GM18499 (cell line): ENCODE measurements around the gene RECK.

ENCODE experiments used
- ATAC-seq: cut with Tn5 transposase; IDR thresholded peaks from one replicate; pipeline ENCODE4 v1.9.1; 2021; ENCODE audit warnings: moderate number of reproducible peaks; ENCODE audit not compliant: insufficient read depth, unreplicated experiment

Gene RECK

DNA sequence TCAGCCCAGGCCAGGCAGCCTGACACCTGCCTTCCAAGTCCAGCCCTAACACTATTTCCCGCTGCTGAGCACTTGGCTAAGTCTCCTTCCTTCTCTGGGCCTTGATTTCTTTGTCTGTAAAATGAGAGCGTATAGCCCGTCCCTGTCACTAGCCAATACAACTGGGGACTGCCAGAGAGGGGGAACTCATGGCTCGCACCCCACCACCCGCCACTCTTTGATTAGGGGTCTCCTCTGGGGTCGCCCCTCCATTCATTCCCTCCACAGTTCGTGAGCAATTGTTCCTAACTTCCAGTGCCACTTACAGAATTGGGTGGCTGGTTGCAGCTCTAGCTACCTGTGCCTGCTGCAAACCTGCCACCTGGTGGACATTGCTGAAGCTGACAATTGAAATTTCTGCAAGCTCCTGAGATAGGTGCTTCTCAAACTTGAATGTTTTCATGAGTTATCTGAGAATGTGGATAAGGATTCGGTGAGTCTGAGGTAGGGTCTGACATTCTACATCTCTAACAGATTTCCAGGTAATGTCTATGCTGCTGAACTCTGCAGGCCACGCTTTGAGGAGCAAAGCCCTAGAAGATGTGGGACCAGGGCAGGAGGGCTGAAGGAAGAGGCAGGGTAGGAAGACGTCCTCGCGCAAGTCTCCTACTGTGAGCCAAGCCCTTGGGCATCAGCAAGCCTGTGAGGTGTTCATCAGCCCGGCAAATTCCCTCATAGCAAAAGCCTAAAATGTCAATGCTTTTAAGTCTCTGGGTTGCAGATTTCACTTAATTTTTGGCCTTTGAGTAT lies 13.3 kb upstream of the RECK start:
- no peak for ATAC-seq

DNA sequence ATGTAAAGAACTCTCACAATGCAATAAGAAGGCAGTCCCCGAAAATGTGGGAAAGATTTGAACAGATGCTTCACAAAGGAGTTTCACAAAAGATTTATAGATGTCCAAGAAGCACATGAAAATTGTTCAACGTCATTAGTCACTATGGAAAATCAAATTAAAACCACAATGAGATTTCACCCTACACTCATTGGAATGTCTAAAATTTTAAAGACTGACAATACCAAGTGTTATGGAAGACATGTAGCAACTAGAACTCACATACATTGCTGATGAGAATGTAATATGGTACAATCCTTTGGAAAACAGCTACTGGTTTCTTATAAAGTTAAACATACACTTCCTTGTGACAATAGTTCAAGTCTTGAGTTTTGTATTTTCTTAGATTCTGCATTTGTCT lies 11.0 kb upstream of the RECK start:
- ATAC-seq: no peak

DNA sequence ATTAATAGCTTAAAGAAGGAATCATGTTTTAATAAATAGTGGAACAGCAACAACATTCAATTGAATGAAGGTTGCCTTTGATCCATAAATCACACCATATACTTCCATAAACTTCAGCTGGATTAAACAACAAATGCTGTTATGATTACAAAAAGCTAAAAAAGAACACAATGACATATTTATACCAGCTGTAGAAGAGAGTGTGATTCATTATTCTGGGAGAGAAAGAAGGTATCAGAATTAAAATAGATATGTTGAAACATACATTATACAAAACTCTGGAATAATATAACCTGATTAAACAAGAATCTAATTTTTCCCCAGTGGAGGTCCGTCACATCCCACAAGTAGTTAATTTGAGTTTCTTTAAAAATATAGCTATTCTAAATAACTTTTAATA lies 7.5 kb upstream of the RECK start:
- ATAC-seq: no peak

DNA sequence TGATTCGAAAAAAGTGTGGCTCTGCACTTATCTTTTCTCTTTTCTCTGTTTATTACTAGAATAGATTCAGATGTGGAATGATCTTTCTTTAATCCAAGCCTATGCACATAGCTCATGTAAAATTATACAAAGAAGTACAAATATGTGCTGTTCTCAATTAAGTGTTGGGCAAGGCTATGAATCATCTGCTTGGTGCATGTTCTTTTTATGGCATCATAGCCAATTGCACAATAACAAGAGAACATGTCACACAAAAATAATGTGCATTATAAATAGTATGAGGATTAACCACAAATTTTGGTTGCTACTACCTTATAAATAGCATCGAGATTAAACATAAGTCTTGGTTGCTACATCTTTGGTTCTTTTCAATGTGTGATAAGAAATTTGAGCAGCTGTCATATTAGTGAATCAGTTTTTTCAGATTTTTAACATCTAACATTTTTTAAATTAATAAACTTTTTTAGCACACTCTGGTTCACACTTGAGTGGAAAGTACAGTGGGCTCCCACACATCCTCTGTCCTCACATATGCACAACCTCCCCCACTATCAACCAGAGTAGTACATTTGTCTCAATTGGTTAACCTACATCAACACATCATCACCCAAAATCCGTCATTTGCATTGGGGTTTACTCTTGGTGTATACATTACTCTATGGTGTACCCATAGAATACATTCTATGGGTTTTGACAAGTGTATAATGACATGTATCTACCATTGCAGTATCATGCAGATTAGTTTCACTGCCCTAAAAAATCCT lies 6.8 kb upstream of the RECK start:
- ATAC-seq: no peak

DNA sequence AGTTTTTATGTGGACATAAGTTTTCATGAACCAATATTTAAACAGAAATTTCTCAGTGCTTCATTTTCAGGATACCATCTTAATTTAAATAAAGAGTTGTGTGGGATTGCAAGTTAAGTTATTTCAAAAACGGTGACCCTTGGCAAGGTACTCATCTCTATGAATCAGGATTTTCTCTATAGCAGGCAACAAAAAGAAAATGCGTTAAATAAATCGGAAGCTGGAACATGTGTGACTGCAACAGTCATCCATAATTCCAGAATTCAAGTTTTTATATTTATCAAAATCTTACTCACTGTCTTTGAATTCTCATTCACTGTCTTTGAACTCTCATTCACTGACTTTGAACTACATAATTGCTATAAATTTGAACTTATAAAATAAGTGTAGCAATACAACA lies 5.8 kb upstream of the RECK start:
- ATAC-seq: no peak

DNA sequence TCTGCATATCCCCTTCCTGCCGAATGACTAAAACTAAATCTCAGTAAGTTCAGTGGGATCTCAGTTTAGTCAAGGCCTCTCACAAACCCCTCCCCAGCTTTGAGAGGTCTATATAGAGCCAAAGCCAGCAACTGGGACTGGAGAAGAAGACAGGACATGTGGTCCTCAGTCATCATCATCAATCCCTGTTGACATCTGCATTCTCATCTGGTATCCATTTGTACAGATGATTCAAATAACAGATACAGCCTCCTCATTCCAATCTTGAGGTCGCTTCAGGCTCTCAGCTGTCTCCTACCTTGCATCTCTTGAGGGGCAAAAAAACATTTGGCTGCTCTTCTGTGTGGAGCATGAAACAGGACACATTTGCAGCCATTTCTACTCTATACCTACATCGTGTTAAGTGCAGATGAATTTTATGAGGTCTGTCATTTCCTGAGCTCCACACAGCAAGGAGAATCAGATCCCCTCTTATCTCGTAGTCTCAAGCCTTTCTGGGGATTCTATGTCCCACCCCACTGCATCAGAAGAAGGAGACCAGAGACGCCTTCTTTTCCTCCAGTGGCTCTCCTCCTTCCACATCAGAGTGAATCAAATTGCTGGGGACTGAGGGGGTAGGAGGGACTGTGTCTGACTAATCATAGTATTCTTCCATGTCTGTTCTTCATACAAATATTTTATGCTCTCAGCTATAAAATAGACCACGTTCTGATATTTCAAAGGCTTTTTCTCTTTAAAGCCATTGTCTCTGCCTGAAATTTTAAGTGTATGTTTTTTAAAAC lies 4.7 kb upstream of the RECK start:
- no peak for ATAC-seq

DNA sequence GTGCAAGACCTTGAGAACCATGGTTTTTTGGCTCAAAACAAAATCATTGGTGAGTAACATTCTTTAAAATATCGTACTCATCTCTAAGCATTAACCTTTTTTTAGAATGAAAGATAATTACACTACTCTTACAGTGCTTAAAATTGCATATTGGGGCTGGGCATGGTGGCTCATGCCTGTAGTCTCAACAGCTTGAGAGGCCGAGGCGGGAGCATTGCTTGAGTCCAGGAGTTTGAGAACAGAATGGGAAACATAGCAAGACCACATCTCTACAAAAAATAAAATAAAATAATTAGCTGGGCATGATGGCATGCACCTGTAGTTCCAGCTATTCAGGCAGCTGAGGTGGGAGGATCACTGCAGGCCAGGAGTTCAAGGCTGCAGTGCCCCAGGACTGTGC lies 2.9 kb upstream of the RECK start:
- ATAC-seq: no peak

DNA sequence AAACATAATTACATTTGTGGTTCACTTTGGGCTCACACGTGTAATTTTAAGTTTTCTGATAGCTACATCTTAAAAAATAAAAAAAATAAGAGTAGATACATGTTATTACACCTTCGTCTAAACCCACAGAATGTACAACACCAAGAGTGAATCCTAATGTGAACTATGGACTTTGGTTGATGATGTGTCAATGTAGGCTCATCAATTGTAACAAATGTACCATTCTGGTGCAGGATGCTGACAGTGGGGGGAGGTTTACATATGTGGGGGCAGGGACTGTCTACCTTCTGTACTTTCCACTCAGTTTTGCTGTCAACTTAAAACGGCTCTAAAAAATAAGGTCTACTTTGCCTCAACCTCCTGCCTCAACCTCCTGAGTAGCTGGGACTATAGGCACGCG lies 2.5 kb upstream of the RECK start:
- no peak for ATAC-seq

DNA sequence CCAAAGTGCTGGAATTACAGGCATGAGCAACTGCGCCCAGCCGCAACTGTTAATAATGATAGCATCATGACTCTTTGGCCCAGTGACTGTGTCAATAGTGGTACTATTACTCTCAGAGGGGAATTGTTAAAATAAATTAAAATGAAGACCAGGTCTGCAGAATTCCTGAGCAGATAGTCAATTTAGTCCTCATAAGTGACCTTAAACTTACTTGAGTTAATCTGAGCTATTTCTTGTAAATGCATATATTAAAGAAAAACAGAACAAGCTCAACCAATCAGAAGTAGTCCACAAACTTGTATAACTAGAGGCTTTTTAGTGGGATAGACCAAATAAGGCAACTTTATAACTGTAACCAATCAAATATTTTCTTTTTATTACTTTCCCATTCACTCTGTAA lies 1.7 kb upstream of the RECK start:
- ATAC-seq: no peak

DNA sequence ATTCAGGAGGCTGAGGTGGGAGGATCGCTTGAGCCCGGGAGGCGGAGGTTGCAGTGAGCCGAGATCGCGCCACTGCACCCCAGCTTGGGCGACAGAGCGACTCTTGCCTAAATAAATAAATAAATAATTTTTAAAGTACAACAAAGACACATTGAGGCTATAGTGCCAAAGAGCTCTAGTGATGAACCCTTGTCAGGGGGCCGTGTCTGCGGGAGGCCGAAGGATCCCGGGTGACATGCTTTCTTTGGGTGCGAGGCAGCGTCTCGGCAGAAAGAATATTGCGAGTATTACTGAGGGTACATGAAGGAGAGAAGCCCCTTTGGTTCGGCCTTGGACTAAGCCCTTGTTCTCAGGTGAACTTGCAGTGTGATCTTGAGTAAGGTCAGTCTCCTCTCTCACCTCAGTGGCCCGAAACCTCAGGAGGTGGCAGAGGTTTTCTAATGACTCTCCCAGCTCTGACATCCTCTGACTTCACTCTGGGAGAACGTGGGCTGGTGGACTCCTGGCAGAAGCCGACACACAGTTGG lies 397 bp upstream of the RECK start:
- ATAC-seq: no peak

DNA sequence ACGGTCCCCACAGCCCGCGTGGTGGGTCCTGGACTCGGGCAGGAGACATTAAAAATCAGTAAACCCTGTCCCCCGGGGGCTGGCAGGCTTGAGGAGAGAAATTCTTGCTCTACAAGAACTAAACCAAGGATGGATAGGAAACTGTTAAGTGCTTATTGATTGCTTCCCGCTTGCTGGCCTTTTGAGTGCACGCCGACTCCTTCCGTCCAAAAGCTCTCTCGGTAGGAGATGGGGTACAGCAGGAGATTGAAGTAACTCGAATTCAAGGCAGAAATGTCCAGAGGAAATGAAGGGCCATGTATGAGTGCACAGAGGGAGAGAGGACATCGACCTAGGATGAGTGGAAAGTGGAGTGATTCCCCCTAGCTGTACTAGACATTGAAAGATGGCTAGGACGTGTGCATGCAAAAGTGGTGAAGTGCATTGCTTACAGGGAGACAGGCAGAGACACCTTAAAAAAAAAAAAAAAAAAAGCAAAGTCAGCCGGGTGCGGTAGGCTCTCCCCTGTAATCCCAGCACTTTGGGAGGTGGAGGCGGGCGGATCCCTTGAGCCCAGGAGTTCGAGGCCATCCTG lies 923 bp downstream of the RECK start:
- no peak for ATAC-seq

DNA sequence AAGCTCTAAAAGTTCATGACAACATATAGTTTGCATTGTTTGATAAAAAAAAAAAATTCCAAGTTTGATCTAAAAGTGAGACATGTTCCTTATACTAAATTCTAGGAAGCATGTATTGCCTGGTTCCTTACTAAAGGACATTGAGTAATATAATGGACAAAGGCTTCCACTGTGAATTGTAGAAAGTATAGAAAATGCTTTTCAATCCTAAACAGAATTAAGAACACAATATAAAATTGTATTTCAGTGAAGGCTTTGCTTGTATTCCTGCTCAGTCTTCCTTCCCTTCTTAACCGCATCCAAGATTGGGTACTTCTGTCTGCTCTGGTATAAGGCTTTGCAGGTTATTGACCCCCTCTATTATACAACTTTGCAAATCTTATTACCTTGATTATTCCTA lies 2.4 kb downstream of the RECK start:
- ATAC-seq: no peak

DNA sequence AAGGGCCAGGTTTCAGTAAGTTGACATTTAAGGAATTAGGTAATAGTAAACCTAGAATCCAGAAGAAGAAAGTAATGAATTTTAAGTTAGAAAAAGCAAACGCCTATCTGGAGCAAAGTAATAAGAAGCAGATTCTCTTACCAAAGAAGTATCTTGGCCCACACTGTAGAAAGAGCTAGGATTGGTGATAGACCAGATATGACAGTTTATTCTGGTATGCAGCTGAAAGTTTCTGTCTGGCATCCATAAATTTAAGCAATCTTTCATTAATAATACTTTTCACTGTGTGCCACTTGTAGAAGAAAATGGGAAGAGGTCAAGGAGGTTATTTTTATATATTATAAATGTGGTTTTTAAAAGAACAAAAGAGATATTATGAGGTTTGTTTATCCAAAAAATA lies 3.0 kb downstream of the RECK start:
- ATAC-seq: no peak

DNA sequence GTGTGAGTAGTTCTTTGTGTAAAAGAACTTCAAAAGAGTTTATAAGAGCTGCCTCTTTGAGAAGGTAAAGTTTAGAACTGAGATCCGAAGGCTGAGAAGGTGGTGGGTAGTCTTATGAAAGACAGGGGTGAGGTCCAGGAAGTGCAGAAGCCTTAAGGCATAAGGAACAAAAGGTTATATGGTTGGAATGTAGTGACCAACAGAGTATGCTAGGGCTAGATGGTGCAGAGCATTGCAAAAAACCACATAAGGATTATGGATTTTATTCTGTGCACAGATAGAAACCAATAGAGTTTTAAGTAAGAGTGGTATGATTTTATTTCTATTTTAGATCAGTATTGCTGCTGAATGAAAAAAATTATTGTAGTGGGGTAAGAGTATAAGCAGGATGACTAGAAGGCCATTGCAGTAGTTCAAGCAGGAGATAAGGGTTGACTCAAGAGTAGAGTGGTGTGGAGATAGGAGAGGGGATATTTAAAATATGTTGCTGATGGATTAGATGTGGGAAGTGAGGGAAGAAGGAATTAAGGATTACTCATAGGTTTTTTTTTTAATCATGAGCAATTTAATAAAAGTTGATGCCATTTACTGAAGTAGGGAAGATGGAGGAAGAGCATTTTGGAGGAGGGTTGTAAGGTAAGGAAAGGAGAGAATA lies 3.7 kb downstream of the RECK start:
- ATAC-seq: no peak

DNA sequence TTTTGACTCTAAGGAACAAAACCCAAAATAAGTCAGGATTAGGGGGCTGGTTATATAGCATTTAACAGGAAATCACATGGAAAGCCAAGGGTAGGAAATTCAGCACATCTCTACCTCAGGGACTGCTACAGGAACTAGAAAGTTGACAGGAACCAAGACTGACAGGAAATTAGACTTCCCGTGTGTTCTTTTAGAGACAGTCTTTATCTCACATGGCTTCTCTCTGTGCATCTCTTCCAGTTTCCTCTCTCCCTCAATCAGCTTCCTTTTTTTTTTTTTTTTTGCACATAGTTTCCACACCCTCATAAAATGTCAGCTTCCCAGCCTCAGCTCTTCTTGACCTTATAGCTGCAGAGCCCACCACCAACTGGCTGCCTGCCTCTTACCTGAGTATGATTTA lies 4.8 kb downstream of the RECK start:
- ATAC-seq: no peak

DNA sequence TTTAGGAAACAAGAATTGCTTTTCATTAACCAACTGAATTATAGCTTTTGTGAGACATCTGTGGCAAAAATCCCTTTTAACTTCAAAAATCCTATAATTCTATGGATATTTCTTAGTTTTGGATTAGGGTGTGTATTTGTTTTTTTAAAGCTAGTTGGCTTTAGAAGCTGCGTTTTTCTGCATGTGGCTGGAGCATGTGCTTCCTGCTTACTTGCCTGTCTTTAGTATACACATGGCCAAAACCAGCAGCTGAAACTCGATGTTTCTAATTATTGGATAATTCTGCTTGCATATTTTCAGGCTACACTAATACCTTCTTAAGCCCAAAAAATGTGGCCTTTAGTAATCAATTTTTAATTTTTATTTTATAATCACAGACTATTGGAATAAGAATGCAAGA lies 8.9 kb downstream of the RECK start:
- ATAC-seq: no peak

DNA sequence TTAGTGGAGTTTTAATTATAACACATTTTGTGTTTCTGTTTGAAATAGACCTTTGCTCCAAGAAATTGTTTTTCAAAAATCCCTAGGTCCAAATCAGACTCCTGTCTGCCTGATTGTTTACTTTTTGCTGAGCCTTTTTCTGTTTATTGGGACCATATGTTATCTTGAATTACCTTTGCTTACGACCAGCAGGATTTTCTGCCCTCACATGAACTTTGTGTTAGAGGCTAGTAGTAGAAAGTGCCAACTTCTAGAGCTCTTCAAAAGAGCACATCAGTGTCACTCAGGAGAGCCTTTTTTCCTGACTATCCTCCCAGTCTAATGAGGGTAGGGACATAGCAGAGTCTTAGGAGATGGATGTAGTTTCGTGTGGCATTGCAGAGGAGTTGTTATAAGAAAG lies 10.2 kb downstream of the RECK start:
- no peak for ATAC-seq

DNA sequence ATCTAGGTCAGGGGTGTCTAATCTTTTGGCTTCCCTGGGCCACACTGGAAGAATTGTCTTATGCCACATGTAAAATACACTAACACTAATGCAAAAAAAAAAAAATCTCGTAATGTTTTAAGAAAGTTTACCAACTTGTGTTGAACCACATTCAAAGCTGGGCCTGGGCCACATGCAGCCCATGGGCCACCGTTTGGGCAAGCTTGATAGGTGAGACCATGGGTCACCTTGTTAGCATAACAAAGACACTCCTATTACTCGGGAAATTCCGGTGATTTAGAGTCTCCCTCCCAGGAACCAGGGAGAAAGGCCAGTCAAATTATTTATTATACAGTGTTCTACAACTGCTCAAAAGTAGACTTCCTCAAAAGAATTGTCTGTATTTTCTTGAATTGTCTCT lies 12.7 kb downstream of the RECK start:
- no peak for ATAC-seq

DNA sequence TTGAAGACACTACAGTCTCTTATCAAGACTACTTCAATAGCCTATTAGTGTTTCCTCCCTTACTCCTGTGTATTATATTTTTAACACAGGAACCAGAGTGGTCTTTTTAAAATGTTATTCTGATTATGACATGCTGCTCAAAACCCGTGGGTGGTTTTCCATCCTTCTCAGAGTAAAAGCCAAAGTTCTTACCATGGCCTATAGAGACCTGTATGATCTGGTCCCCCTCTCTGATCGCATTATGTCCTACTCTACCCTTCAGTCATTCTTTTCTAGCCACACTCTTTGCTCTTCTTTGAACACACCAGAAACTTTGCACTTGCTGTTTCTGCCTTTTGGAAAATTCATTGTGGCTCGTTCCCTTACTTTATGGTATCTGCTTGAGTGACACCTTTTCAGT lies 13.8 kb downstream of the RECK start:
- ATAC-seq: no peak

DNA sequence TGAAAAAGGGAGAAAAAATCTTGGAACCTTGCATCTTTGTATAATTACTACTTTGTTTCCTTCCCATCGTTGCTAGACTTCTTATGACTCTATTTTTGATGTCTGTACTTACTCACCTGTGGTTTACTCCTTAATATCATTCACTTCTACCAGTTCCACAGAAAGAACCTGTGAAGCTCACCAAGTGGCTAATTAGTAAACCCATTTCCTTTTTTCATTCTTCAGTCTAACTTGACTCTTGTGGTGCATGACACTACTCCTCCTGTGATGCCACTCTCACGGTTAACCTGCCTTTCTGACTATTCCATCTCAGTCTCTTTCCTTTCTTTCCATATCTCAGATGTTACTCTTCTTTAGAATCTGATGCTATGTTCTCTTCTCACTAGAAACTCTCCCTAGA lies 14.6 kb downstream of the RECK start:
- ATAC-seq: no peak
